Prostate gland (tissue), 2 donors: Measurements from ENCODE around the gene NR2E1. TPM values are rescaled to one million over a fixed set of nuclear protein-coding genes. Genes with fewer than 3 reads are reported as not detected.
A peak's percentile ranks its signal among the peaks of the same experiment; 100 is the strongest.

Source experiments
- DNase-seq: peaks from one replicate; pipeline ENCODE4 v3.0.0-alpha.2; 2019; ENCODE audit warnings: low spot score
- H3K27ac ChIP-seq, 2 donors: fragments of 200-600 bp; sonication (generic); 2 replicates each; pipeline ENCODE4 v1.5.1; 2017 to 2019
- H3K27me3 ChIP-seq: fragments of 200-600 bp; sonication (generic); replicated peaks from 2 replicates; pipeline ENCODE4 v1.5.1; 2019; ENCODE audit not compliant: insufficient read depth
- H3K36me3 ChIP-seq, 2 donors: fragments of 200-600 bp; sonication (generic); 1 replicate in 1 of 2; 2 replicates in 1 of 2; pipeline versions ENCODE4 v1.5.1 to v1.8.1; 2017 to 2019
- H3K4me1 ChIP-seq: fragments of 200-600 bp; sonication (generic); replicated peaks from 2 replicates; pipeline ENCODE4 v1.5.1; 2019
- H3K4me3 ChIP-seq, 2 donors: fragments of 200-600 bp; sonication (generic); 2 replicates each; pipeline ENCODE4 v1.5.1; 2017 to 2019
- H3K9me3 ChIP-seq: fragments of 200-600 bp; sonication (generic); 2 replicates; pipeline ENCODE4 v1.5.1; 2017
- CTCF ChIP-seq, 4 experiments: fragments of 200-600 bp in 2 of 4; fragments of 450-650 bp in 2 of 4; sonication (generic) in 2 of 4; IDR thresholded peaks; 1 replicate in 3 of 4; 2 replicates in 1 of 4; pipeline ENCODE4 v1.5.1; 2016 to 2019; ENCODE audit warnings: antibody characterized with exemption in 4 of 4, mild to moderate bottlenecking in 2 of 4, moderate library complexity in 2 of 4
- POLR2A ChIP-seq: fragments of 450-650 bp; IDR thresholded peaks from one replicate; pipeline ENCODE4 v1.6.1; 2016; ENCODE audit warnings: antibody characterized with exemption, mild to moderate bottlenecking
- POLR2AphosphoS5 ChIP-seq: sonication (generic); formaldehyde crosslinking; IDR thresholded peaks from one replicate; pipeline ENCODE4 v1.6.1; 2017; ENCODE audit warnings: antibody characterized with exemption
- WGBS: methylation state at CpG from one replicate; pipeline ENCODE4 v1.1.5; 2018; 5-methylcytosine and 5-hydroxymethylcytosine counted together
- intact Hi-C: fragments of 100-400 bp; cut with DNase I; formaldehyde crosslinking; loops from one replicate; pipeline ENCODE4 v1.14.2; 2022
- total RNA-seq, 2 donors: library from RNA; depleted of rRNA; stranded (reverse); fragments of >200 nt; gene quantifications; one replicate each; pipeline ENCODE4 v1.1.0, GENCODE V29; 2016

Gene NR2E1
- total RNA-seq, 2 donors from 2014 or later, result 0.91 TPM; not detected in 1

- DNase-seq, result no peak
- Histone ChIP-seq H3K27me3 (no peaks in the 10 kb centered on the region), H3K27ac (no peak overlapping the region), H3K36me3 (no peaks in the 10 kb centered on the region), H3K9me3 (no peaks in the 10 kb centered on the region), H3K4me1 (no peaks in the 10 kb centered on the region), H3K4me3 (no peak overlapping the region)
- intact Hi-C loops, result no loop called here
- TF ChIP-seq POLR2AphosphoS5 (no peak), CTCF (IDR thresholded peaks at IDR 0.05) (no peak), POLR2A (no peak)
- WGBS, result 90% methylated on average over 4 of the region's 4 CpGs
These were observed 33.0 kb upstream of the NR2E1 start for GRCh38 chr6:108132863-108133262.

- intact Hi-C loops, result no loop called here
- no peaks in the 10 kb centered on the region for H3K36me3 ChIP-seq
- 3% methylated on average over 29 of the region's 36 CpGs for WGBS
These were observed 32.1 kb upstream of the NR2E1 start for GRCh38 chr6:108133594-108134179.

GRCh38 chr6:108134213-108134970 lies 31.4 kb upstream of the NR2E1 start:
- Histone ChIP-seq H3K27ac (peak overlapping the region; percentile 85 to 87), H3K4me1 (no peaks in the 10 kb centered on the region), H3K36me3 (no peaks in the 10 kb centered on the region), H3K4me3 (peak overlapping the region; percentile 15 to 35), H3K9me3 (no peaks in the 10 kb centered on the region), H3K27me3 (no peaks in the 10 kb centered on the region)
- intact Hi-C loops, result no loop called here
- WGBS, result 42% methylated on average over 18 of the region's 18 CpGs
- TF ChIP-seq POLR2AphosphoS5 (no peak), POLR2A (no peak), CTCF (IDR thresholded peaks at IDR 0.05) (no peak)
- DNase-seq, result no peak

More at GRCh38 chr6:108133594-108134179, 32.1 kb upstream of the NR2E1 start:
- H3K27ac ChIP-seq, result peak overlapping the region; percentile 85 to 87
- DNase-seq, result peak; percentile 62
- peak overlapping the region; percentile 15 to 35 for H3K4me3 ChIP-seq
- H3K4me1 ChIP-seq, result no peaks in the 10 kb centered on the region
- no peaks in the 10 kb centered on the region for H3K27me3 ChIP-seq
- TF ChIP-seq POLR2AphosphoS5, result no peak
- TF ChIP-seq POLR2A, result no peak
- TF ChIP-seq CTCF (IDR thresholded peaks at IDR 0.05), result peak in 2 of 4 experiments; percentile 28 to 37
- no peaks in the 10 kb centered on the region for H3K9me3 ChIP-seq

GRCh38 chr6:108142240-108142639 lies 23.6 kb upstream of the NR2E1 start:
- no peak for DNase-seq
- no peaks in the 10 kb centered on the region for H3K36me3 ChIP-seq
- TF ChIP-seq POLR2A, result no peak
- TF ChIP-seq CTCF (IDR thresholded peaks at IDR 0.05), result no peak
- TF ChIP-seq POLR2AphosphoS5, result no peak
- no peak overlapping the region for H3K4me3 ChIP-seq
- 73% methylated on average over 1 of the region's 1 CpG for WGBS
- H3K9me3 ChIP-seq, result no peaks in the 10 kb centered on the region
- no peak overlapping the region for H3K27ac ChIP-seq
- intact Hi-C loops, result no loop called here
- no peaks in the 10 kb centered on the region for H3K27me3 ChIP-seq
- no peaks in the 10 kb centered on the region for H3K4me1 ChIP-seq
